Stomach (tissue), 4 donors: Measurements from ENCODE around the gene EMILIN3.

Experiments
- CTCF ChIP-seq, 7 experiments: fragments of 450-650 bp in 4 of 7; fragments of 200-600 bp in 3 of 7; sonication (generic) in 3 of 7; IDR thresholded peaks; one replicate each; pipeline ENCODE4 v1.5.1; 2016 to 2019; ENCODE audit warnings: antibody characterized with exemption in 7 of 7, control low read depth in 2 of 7, mild to moderate bottlenecking in 1 of 7
- EP300 ChIP-seq: sonication (generic); formaldehyde crosslinking; IDR thresholded peaks from one replicate; pipeline ENCODE4 v1.6.1; 2017; ENCODE audit warnings: antibody characterized with exemption
- POLR2A ChIP-seq, 4 donors: fragments of 450-650 bp; IDR thresholded peaks; one replicate each; pipeline ENCODE4 v1.6.1; 2016; ENCODE audit warnings: antibody characterized with exemption in 4 of 4, control low read depth in 2 of 4, mild to moderate bottlenecking in 1 of 4, moderate library complexity in 1 of 4
- POLR2AphosphoS5 ChIP-seq, 3 donors: sonication (generic); formaldehyde crosslinking; IDR thresholded peaks; one replicate each; pipeline ENCODE4 v1.6.1; 2016; ENCODE audit warnings: antibody characterized with exemption in 3 of 3

DNA sequence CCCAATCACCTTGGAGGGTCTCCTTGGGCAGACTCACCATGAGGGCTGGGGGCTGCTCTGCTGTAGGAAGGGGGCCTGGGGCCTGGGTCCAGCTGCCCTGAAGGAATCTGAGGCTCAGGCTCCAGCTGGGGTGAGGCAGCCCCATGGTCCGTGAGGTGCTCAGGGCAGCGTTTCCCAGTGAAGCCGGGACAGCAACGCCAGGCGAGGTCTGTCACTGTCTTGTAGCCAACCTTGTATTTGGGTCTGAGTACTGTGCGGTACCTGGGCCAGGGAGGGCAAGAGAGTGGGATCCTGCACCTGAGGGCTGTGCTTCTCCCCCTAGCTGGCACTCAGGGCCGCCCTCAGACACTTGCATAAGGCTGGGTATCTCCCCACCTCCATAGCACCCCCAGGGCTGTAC lies 3.0 kb downstream of the EMILIN3 start:
- TF ChIP-seq POLR2AphosphoS5 (IDR thresholded peaks at IDR 0.05): no peak
- no peak for TF ChIP-seq POLR2A (IDR thresholded peaks at IDR 0.05)
- no peak for TF ChIP-seq CTCF (IDR thresholded peaks at IDR 0.05)
- no peak for TF ChIP-seq EP300
